NT2/D1 (cell line): ENCODE measurements around the gene CARD19.

Experiments
- SUZ12 ChIP-seq: IDR thresholded peaks from 2 replicates; pipeline ENCODE4 v1.6.1; 2011; ENCODE audit not compliant: insufficient read length, insufficient read depth; ENCODE audit errors: extremely low read depth
- YY1 ChIP-seq: IDR thresholded peaks from 2 replicates; pipeline ENCODE4 v1.6.1; 2011; ENCODE audit not compliant: insufficient read length, insufficient read depth

DNA sequence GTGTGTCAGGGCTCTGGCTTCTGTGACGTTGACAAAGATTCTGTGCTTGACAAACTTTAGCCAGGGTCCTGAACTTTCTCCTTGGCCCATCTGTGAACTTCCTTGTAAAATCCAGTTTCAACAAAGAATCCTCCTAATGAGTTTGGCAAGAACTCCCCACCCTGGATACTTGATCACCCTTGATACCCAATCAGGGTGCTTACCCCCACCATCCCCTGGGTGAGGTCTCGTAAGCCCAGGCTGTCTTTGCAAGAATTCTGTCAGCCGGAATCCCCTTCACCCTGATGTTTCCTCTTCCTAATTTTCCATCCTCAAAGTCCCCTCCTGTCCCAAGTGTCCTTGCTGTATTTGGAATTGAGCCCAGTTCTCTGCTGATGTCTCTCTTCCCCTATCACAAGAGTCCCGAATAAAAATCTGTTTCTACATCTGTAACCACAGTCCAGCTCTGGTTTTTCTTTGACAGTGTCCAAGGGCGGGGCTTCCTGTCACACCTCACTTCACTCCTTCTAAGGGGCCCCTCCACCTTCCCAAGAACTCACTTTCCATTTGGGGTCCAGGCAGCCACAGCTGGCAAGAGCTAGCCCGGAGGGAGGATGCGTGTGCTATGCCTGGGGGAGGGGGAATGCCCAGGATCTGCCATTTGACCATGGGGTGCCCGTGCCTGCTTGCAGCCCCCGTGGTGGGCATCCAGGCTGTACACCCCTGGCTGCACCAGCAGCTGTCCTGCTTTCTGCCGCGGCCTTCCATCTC lies 2.7 kb upstream of the CARD19 start:
- TF ChIP-seq SUZ12 (no peak), YY1 (no peak)
